ENCODE data around the gene PTCH1.

Gene PTCH1

DNA sequence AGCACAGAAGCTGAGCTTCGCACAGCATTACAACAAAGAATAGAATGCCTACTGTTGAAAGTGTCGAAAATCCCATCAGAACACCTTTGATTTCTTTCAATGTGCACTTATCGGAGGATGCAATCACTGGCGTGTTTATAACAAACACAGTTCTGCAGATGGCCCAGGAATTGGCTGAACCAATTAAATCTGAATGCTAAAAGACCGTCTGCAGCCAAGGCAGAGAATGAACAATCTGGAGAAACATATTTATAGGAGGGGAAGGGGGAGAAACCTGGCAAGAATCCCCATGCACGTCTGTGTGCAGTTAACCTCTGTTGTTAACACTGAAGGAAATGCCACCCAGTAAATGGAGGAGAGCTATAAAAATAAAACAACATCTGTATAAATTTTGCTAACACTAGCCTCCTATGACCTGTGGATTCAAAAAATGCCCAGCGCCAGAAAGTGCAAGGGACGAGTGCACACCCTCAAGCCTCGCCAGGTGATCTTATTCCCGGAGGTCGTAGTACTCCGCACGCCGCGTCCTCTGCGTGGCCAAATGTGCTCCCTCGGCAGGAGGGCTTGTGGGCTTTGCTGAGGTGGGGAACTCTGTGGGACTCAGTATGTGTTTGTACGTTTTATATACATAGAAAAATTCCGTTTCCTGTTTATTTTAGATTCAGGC is 56.8 kb downstream of the PTCH1 start:
- DNase-seq (ENCODE audit: insufficient read length): no peak
- TF ChIP-seq POLR2A (IDR thresholded peaks at IDR 0.05; ENCODE audit: low read depth, low read length) (no peak), POLR2AphosphoS5 (IDR thresholded peaks at IDR 0.05; ENCODE audit: low read depth, low read length) (no peak), TAF1 (IDR thresholded peaks at IDR 0.05; ENCODE audit: borderline replicate concordance, low read depth, low read length) (no peak)
- FAIRE-seq: no peak

DNA sequence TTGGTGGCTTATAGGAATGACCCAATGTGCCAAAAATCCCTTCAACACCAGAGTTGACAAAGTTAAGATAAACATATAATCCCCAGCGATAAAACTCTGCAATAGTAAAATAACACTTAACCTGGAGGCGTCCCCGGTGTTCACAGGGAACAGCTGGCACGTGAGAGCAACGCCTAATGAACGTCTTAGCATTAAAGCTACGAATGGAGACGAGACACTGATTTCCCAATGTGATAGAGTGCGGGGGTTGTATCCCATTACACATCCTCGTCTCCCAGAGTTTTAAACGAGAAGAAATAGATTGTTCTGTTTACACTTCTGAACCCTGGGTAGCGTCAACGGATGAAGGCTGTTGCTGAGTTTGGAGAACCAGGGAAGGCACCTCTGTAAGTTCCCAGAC is 57.6 kb downstream of the PTCH1 start:
- no peak for DNase-seq (ENCODE audit: insufficient read length)
- TF ChIP-seq POLR2A (IDR thresholded peaks at IDR 0.05; ENCODE audit: low read depth, low read length) (no peak), TAF1 (IDR thresholded peaks at IDR 0.05; ENCODE audit: borderline replicate concordance, low read depth, low read length) (no peak), POLR2AphosphoS5 (IDR thresholded peaks at IDR 0.05; ENCODE audit: low read depth, low read length) (no peak)
- FAIRE-seq: no peak

DNA sequence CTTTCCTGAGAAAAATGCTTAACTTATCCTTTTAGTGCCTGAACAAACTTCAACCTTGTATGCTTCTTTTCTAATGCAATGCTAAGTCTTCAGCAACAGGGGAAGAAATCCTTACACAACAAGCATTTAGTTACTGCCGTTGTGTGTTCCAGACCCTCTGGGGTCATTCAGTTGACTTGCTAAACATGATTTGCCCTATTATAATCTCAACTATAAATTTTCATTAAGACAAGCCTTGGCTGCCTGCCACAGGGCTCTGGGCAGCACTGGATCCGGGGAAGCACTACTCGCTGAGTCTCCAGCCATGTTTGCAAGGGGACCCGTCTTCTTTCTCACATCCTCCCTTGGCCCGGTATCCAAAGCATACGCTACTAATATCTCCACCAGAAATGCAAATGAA is 58.1 kb downstream of the PTCH1 start:
- FAIRE-seq: no peak
- no peak for TF ChIP-seq TAF1 (IDR thresholded peaks at IDR 0.05; ENCODE audit: borderline replicate concordance, low read depth, low read length)
- no peak for TF ChIP-seq POLR2A (IDR thresholded peaks at IDR 0.05; ENCODE audit: low read depth, low read length)
- TF ChIP-seq POLR2AphosphoS5 (IDR thresholded peaks at IDR 0.05; ENCODE audit: low read depth, low read length): no peak
- DNase-seq (ENCODE audit: insufficient read length): no peak

DNA sequence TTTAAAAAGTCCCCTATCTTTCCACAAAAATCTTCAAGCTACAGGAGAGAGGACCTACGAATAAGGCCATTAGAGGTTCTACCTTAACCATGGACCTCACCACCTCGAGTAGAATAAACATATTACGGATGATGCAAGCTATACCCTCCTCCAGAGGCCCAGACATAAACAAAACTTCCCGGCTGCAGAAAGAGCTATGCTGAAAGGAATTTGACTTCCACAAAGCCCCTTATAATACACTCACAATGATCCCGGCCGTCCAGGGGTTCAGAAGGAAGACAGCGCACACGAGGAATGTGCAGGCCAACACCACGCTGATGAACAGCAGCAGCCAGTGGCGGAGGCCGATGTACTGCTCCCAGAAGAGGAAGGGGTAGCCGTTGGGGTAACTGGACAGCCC is 59.0 kb downstream of the PTCH1 start:
- TF ChIP-seq POLR2AphosphoS5 (IDR thresholded peaks at IDR 0.05; ENCODE audit: low read depth, low read length) (no peak), TAF1 (IDR thresholded peaks at IDR 0.05; ENCODE audit: borderline replicate concordance, low read depth, low read length) (no peak), POLR2A (IDR thresholded peaks at IDR 0.05; ENCODE audit: low read depth, low read length) (no peak)
- no peak for FAIRE-seq
- DNase-seq (ENCODE audit: insufficient read length): no peak

DNA sequence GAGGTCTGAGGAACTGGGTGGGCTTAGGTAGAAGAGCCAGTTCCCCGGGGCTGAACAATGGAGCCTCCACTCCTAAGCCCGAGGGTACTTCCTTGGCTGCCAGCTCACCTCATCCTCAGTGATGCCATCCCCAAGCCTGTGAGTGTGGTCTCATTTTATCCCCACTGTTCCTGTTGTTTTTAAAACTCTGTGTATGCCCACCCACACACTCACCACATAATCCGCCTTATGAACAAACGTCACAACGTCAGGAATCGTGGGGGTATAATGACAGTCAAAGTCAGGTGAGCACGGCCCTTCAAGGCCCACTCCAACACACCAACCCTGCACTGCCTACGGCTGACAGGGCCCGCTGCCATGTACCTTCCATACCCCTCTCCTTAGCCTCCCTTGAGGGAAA is 61.1 kb downstream of the PTCH1 start:
- no peak for FAIRE-seq
- TF ChIP-seq POLR2AphosphoS5 (IDR thresholded peaks at IDR 0.05; ENCODE audit: low read depth, low read length) (no peak), POLR2A (IDR thresholded peaks at IDR 0.05; ENCODE audit: low read depth, low read length) (no peak), TAF1 (IDR thresholded peaks at IDR 0.05; ENCODE audit: borderline replicate concordance, low read depth, low read length) (no peak)
- DNase-seq (ENCODE audit: insufficient read length): no peak

DNA sequence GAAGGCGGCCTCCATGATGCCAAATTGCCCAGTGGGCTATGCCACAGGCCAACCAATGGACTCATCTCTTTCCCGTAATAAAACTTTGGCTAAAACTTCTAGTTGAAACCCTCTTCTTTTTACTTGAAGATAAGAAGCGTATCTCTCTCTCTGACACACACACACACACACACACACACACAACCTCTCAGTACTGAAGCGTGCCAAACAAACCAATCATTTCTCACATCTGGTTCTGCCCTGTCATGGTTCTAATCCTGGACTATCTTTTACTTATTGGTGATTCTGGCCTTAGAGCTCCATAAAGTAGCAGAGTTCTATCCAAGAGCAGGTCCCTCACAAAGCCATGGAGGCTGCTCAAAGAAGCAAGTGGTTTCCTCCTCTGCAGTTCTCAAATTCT is 64.6 kb downstream of the PTCH1 start:
- no peak for TF ChIP-seq TAF1 (IDR thresholded peaks at IDR 0.05; ENCODE audit: borderline replicate concordance, low read depth, low read length)
- TF ChIP-seq POLR2AphosphoS5 (IDR thresholded peaks at IDR 0.05; ENCODE audit: low read depth, low read length): no peak
- no peak for TF ChIP-seq POLR2A (IDR thresholded peaks at IDR 0.05; ENCODE audit: low read depth, low read length)
- DNase-seq (ENCODE audit: insufficient read length): no peak
- no peak for FAIRE-seq

DNA sequence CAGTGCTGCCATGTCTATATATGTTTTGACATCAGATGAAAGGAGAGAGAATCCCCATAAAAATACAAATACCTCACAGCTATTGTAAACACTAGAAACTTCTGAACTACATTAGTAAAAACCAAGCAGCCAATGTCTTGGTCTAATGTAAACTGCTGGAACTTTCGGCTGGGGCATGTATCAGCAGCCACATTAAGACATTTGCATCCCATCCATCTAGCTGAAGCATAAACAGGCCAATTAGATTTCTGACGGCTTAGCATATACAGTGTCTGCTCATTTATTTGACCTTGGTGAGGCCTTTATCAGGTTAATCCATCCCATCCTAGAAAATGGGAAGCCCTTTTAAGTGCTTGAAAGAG is 65.7 kb downstream of the PTCH1 start:
- FAIRE-seq (no peak), DNase-seq (ENCODE audit: insufficient read length) (no peak)
- no peak for TF ChIP-seq POLR2AphosphoS5 (IDR thresholded peaks at IDR 0.05; ENCODE audit: low read depth, low read length)

DNA sequence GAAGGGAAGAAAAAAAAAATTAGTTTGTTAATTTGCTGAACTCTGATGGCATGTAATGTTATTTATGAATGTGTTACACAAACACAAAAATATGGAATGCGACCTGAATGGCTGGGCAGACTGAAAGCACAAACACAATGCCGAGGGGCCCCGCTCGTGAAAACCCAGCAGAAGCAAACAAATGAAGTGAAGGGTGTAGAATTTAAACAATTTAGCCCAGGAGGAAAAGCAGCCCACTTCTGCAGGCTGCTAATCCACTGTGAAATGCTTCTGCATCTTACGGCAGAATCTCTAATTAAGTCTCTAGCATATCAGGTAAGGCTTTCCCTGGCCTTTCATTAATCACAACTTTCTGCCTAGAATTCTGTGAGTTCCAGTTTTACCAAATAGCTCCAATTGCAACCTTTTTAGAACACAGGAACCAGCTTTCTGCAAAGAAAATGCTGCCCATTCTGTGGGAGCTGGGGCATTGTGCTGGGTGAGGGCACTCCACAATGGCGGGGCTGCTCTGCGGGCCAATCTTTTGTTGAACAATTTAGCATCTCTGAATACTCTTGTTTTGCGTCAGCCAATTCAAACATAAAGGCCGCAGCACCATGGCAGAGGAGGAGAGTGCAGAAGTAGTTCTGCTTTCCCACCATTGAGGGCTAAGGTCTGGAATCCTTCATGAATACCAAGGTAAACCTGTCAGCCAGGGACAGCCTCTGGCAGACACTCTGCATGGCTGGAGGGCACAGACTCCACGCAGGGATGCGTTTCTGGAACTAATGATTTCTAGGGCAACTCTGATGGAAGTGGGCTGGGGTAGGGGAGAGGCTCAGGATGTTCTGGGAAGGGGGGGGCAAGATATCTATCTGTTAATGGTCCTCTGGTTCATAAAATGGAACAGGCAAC is 66.4 kb downstream of the PTCH1 start:
- no peak for DNase-seq (ENCODE audit: insufficient read length)
- no peak for FAIRE-seq
- TF ChIP-seq TAF1 (IDR thresholded peaks at IDR 0.05; ENCODE audit: borderline replicate concordance, low read depth, low read length) (no peak), POLR2A (IDR thresholded peaks at IDR 0.05; ENCODE audit: low read depth, low read length) (no peak), POLR2AphosphoS5 (IDR thresholded peaks at IDR 0.05; ENCODE audit: low read depth, low read length) (no peak)

DNA sequence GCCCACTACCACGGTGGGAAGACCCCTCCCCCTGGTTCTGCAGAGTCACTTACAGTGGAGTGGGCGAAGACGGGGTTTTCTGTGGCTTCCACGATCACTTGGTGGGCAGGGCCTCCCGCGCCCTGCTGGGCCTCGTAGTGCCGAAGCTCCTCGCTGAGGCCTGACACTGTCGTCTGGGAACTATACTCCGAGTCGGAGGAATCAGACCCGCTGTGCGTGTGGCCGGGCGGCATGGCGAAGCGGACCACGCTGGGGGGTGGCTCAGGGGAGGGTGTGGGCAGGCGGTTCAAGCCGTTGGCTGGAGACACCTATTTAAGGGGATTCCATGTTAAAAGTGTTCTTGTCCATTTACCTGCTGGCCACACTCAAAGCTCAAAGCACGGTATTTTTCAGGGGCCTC is 67.8 kb downstream of the PTCH1 start:
- FAIRE-seq (no peak), DNase-seq (ENCODE audit: insufficient read length) (no peak)
- TF ChIP-seq TAF1 (IDR thresholded peaks at IDR 0.05; ENCODE audit: borderline replicate concordance, low read depth, low read length): no peak
- no peak for TF ChIP-seq POLR2AphosphoS5 (IDR thresholded peaks at IDR 0.05; ENCODE audit: low read depth, low read length)
- TF ChIP-seq POLR2A (IDR thresholded peaks at IDR 0.05; ENCODE audit: low read depth, low read length): no peak

DNA sequence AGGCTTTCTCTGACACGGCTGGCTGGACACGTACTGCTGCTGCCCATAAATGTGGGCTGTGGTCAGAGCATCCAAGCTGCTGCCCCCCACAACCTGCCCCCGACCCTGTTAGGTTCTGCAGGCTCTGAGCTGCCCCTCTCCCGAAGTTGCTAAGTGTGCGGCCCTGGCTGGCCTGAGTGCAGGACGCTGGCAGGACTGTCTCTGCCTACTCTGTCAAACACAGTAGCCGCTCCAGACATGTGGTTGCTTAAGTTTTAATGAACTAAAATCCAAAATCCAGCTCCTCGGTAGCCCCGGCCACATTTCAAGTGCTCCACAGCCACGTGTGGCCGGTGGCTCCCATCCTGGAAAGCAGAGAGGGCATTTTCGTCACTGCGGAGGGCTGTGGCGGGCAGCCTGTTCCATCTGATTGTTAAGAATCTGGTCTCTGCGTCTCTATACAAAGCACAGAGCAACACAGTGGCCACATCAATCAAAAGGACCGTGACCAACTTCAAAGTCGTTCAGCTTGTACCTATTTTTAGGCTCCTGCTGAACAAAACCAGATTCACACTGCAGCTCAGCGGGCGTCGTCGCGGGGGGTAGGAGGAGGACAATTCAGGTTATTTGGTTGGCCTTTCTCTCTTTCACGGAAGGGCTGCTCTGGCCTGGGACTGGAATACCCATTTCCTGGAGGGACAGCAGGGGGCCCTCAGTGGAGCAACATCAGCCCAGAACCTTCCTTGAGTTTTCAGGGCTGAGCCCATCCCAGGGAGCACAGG is 68.9 kb downstream of the PTCH1 start:
- no peak for FAIRE-seq
- no peak for DNase-seq (ENCODE audit: insufficient read length)
- no peak for TF ChIP-seq POLR2A (IDR thresholded peaks at IDR 0.05; ENCODE audit: low read depth, low read length)
- no peak for TF ChIP-seq POLR2AphosphoS5 (IDR thresholded peaks at IDR 0.05; ENCODE audit: low read depth, low read length)
- TF ChIP-seq TAF1 (IDR thresholded peaks at IDR 0.05; ENCODE audit: borderline replicate concordance, low read depth, low read length): no peak

DNA sequence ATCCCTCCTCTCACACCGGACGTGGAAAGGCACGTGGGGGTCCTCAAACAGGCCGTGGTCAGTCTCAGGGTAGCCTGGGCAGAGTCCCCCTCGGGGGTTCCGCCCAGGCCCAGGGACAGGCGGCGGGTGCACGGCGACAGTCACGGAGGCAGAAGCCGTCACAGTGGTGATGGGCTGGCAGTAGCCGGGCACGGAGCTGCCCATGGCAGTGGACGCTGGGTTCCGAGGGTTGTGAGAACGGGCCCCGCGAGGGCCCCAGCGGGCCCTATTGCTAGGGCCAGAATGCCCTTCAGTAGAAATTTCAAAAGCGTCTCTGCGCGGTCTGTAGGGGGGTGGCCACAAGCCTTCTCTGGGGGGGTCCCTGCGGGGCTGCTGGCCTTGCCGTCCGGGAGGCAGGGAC is 69.8 kb downstream of the PTCH1 start:
- FAIRE-seq: no peak
- TF ChIP-seq POLR2A (IDR thresholded peaks at IDR 0.05; ENCODE audit: low read depth, low read length) (no peak), TAF1 (IDR thresholded peaks at IDR 0.05; ENCODE audit: borderline replicate concordance, low read depth, low read length) (no peak), POLR2AphosphoS5 (IDR thresholded peaks at IDR 0.05; ENCODE audit: low read depth, low read length) (no peak)
- no peak for DNase-seq (ENCODE audit: insufficient read length)
